GM12875 (cell line): ENCODE data around the gene SNX30.

Experiments used
- H3K4me3 ChIP-seq: one replicate; pipeline ENCODE4 v1.5.1; 2011; ENCODE audit warnings: low read depth, low read length, control low read depth
- TF ChIP-seq, protein P1 (sequence below): IDR thresholded peaks from 2 replicates; pipeline ENCODE4 v1.5.1; 2011; ENCODE audit warnings: low read depth, mild to moderate bottlenecking, control low read depth, inconsistent platforms, low read length, moderate library complexity, borderline replicate concordance; ENCODE audit not compliant: insufficient read depth

Gene SNX30

DNA sequence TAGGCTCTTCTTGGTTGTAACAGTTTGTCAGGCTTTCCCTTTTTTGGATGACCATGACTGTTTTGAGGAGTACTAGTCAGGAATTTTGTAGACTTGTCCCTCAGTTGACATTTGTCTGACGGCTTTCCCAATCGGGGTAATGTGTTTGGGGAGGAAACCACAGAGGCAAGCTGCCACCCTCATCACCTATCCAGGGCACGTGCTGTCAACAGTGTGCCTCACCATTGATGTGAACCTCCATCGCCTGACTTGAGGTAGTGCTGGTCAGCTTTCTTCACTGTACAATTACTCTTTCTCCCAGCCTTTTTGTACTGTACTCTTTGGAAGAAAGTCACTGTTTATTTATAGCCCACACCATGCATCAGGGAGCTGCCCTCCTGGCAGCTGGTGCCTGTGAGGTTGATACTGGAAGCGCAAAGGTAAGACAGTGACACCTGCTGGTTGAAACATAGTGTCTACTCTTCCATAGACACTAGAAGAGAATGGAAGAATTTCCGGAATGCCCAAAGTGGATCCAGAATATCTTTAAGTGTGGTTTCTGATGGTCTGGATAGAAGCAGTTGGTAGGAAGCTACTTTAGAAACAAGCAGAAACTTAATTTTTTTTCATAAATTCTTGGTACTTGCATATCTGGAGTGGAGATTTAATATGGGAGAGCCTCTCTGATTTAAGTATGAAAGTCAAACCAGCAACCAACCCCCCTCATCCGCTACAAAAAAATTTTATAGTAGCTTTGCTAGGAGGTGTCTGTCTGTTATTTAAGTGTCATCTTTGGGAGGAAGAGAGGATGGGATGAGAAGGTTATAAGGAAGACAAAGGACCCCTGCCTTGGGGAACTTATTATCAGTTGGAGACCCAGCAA lies 69.3 kb downstream of the SNX30 start:
- TF ChIP-seq, protein P1, sequence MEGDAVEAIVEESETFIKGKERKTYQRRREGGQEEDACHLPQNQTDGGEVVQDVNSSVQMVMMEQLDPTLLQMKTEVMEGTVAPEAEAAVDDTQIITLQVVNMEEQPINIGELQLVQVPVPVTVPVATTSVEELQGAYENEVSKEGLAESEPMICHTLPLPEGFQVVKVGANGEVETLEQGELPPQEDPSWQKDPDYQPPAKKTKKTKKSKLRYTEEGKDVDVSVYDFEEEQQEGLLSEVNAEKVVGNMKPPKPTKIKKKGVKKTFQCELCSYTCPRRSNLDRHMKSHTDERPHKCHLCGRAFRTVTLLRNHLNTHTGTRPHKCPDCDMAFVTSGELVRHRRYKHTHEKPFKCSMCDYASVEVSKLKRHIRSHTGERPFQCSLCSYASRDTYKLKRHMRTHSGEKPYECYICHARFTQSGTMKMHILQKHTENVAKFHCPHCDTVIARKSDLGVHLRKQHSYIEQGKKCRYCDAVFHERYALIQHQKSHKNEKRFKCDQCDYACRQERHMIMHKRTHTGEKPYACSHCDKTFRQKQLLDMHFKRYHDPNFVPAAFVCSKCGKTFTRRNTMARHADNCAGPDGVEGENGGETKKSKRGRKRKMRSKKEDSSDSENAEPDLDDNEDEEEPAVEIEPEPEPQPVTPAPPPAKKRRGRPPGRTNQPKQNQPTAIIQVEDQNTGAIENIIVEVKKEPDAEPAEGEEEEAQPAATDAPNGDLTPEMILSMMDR, result peak; percentile 65; the same call in 1 of the 2 replicates
- H3K4me3 ChIP-seq, result no peak overlapping the region

DNA sequence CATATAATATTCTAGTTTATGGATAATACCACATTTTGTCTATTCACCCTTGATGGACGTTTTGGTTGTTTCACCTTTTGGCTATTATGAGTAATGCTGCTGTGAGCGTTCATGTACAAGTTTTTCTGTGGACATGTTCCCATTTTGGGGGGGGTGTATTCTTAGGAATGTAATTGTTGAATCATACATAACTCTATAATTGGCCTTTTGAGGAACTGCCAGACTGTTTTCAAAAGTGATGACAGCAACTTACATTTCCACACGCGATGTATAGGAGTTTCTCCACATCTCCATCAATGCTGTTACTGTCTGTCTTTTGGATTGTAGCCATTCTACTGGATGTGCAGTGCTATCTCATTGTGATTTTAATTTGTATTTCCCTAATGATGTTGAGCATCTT lies 70.3 kb downstream of the SNX30 start:
- TF ChIP-seq, protein P1, result no peak
- H3K4me3 ChIP-seq, result no peak overlapping the region

DNA sequence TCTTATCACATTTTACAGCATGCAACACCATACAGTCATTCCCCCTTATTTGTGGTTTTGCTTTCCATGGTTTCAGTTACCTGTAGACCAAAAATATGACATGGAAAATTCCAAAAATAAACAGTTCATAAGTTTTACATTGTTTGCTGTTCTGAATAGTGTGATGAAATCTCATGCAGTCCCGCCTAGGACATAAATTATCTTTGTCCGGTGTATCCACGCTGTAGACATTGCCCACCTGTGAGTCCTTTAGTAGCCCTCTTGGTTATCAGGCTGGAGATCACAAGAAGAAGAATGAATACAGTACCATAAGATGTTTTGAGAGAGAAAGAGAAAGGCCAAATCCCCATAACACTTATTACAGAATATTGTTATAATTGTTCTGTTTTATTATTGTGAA lies 72.1 kb downstream of the SNX30 start:
- no peak overlapping the region for H3K4me3 ChIP-seq
- TF ChIP-seq, protein P1, result no peak

DNA sequence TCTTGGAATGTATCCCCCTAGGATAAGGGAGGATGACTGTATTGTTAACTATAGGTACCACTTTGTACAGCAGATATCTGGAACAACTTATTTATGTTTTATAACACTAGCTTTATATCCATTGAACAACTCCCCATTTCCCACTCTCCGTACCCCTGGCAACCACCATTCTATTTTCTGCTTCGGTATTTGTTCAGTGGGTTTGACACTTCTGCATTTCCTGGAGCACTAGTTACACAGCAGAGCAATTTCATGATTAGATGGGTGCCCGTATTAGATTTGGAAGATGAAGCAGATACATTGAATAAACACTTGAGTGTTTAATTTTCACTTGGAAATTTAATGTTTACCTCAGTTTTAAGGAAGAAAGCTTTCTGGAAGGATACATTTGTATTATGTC lies 72.7 kb downstream of the SNX30 start:
- H3K4me3 ChIP-seq, result no peak overlapping the region
- TF ChIP-seq, protein P1, result no peak

DNA sequence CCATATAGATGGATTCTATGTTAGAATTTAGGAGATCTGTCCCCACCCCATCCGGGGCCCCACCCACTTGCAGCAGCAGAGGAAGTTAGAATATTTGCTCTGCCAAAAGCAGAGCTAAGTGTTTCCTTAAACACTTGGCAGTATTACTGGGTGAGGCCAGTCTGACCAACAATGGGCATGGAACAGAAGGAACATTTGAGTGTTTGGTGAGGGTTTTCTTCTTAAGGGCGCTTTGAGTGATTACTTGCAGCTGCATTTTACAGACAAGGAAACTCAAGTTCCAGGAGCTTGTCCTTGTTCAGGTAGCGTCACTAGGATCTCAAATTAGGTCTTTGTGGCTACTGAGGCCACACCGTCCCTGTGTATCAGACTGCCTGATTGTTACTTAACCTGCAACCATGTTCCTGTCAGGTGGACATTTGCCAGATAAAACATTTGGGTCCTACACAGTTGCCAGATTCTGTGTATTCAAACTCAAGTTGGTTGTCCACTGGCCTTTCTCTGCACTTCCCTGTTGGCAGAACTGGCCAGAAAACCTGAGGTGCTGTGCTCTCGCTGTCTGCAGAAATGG lies 80.8 kb downstream of the SNX30 start:
- no peak overlapping the region for H3K4me3 ChIP-seq
- TF ChIP-seq, protein P1, result no peak

DNA sequence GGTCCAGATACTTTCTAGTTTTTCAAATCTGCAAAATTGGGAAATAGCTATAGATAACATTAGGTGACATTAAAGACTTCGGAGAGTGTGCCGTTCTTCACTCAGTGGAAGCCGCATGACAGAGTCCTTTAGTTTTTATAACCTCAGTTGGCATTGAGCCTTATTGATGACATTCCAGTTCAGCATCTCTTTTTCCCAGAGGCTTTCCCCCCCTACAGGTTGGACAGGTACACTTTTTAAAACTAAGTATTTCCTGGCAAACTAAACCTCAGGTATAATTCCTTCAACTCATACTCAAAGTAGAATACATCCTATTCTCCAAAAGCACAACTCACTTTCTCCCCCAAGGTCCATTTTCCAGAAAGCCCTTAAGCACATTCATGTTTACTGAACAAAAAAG lies 81.4 kb downstream of the SNX30 start:
- H3K4me3 ChIP-seq, result no peak overlapping the region

DNA sequence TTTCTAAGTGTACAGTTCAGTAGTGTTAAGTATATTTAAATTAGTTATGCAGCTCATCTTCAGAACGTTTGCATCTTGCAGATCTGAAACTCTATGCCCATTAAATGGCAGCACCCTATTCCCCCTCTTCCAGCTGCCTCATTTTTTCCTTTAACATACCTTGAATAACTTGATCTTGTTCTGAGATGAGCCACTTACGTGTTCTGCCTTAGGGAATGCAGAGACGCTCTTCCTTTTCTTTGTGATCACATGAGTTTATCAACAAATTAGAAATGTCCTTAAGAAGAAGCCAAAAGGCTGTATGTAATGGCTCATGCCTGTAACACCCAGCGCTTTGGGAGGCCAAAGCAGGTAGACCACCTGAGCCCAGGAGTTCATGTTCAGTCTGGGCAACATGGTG lies 82.5 kb downstream of the SNX30 start:
- H3K4me3 ChIP-seq, result no peak overlapping the region
- TF ChIP-seq, protein P1, result no peak

More for the DNA sequence above, 81.4 kb downstream of the SNX30 start:
- TF ChIP-seq, protein P1, result no peak
